ENCODE results near the gene SUDS3. TPM values are rescaled to one million over a fixed set of nuclear protein-coding genes. Genes with fewer than 3 reads are reported as not detected.

The SUDS3 gene
- 49.4 and 50.5 TPM in 2 replicates for total RNA-seq (2022)
- percentile 92 among the genes with signal in this experiment for Bru-seq, nascent RNA
- BruChase-seq, experiment 1, labeled RNA remaining after a 6-hour chase: percentile 94 among the genes with signal in this experiment
- BruChase-seq, experiment 2, labeled RNA remaining after a 2-hour chase: percentile 94 among the genes with signal in this experiment
- long read RNA-seq, full-length matches to known transcripts: 41 of 61 reads
- long read RNA-seq, partial matches to known transcripts: 11 of 61 reads
- long read RNA-seq, other reads (novel, unspliced or antisense): 9 of 61 reads

- CTCF ChIA-PET: interaction anchor here (0.6 to 3.2 kb wide), 14 partner anchors 17 to 1169 kb away, joined by 3 to 36 read pairs (median 4); partner anchors contain the start of genes PEBP1 and WSB2
- TF ChIP-seq CTCF (IDR thresholded peaks at IDR 0.05; ENCODE audit: unreplicated experiment): peak; percentile 98
- intact Hi-C loops (cut with micrococcal nuclease; ENCODE audit: unreplicated experiment): loop anchor here (1.0 to 10.0 kb wide), 5 partner anchors 194 to 504 kb away; no protein-coding TSS in a partner anchor
- no TSS peak for BruUV-seq (replicated peaks)
- DNase-seq: peak; percentile 94
- peaks cover 65% of the 10 kb centered on the region for H3K36me3 Mint-ChIP-seq (ENCODE audit: insufficient read depth, unreplicated experiment)
- peak within 1 kb of the TSS; percentile 97 for H3K27ac Mint-ChIP-seq (ENCODE audit: unreplicated experiment)
- H3K27me3 Mint-ChIP-seq (ENCODE audit: unreplicated experiment): no peaks in the 10 kb centered on the region
- H3K4me3 Mint-ChIP-seq (ENCODE audit: low read depth, unreplicated experiment): peak within 1 kb of the TSS; percentile 71
- peaks cover 8% of the 10 kb centered on the region for H3K4me1 Mint-ChIP-seq (ENCODE audit: low read depth, unreplicated experiment)
- H3K9me3 Mint-ChIP-seq (ENCODE audit: low read depth, unreplicated experiment): no peaks in the 10 kb centered on the region
Observed at GRCh38 chr12:118376089-118377020, at the start of gene SUDS3. TSS of gene SUDS3 (plus strand) at chr12:118376555. CDS start at chr12:118376692, 137 bp downstream.

- Mint-ChIP-seq H3K36me3 (ENCODE audit: insufficient read depth, unreplicated experiment) (no peaks in the 10 kb centered on the region), H3K27me3 (ENCODE audit: unreplicated experiment) (no peaks in the 10 kb centered on the region), H3K4me1 (ENCODE audit: low read depth, unreplicated experiment) (no peaks in the 10 kb centered on the region), H3K27ac (ENCODE audit: unreplicated experiment) (no peak overlapping the region), H3K9me3 (ENCODE audit: low read depth, unreplicated experiment) (no peaks in the 10 kb centered on the region), H3K4me3 (ENCODE audit: low read depth, unreplicated experiment) (no peak overlapping the region)
- BruUV-seq (replicated peaks): no TSS peak
- no peak for DNase-seq
- no peak for TF ChIP-seq CTCF (IDR thresholded peaks at IDR 0.05; ENCODE audit: unreplicated experiment)
- intact Hi-C loops (cut with micrococcal nuclease; ENCODE audit: unreplicated experiment): no loop called here
- CTCF ChIA-PET: no interaction called here
Observed at GRCh38 chr12:118326991-118327390, 49.4 kb upstream of the SUDS3 start.

GRCh38 chr12:118327391-118327790 is 49.0 kb upstream of the SUDS3 start:
- Mint-ChIP-seq H3K4me3 (ENCODE audit: low read depth, unreplicated experiment) (no peak overlapping the region), H3K27ac (ENCODE audit: unreplicated experiment) (no peak overlapping the region), H3K36me3 (ENCODE audit: insufficient read depth, unreplicated experiment) (no peaks in the 10 kb centered on the region), H3K9me3 (ENCODE audit: low read depth, unreplicated experiment) (no peaks in the 10 kb centered on the region), H3K27me3 (ENCODE audit: unreplicated experiment) (no peaks in the 10 kb centered on the region), H3K4me1 (ENCODE audit: low read depth, unreplicated experiment) (peaks cover 2% of the 10 kb centered on the region)
- intact Hi-C loops (cut with micrococcal nuclease; ENCODE audit: unreplicated experiment): no loop called here
- no peak for DNase-seq
- CTCF ChIA-PET: no interaction called here
- no TSS peak for BruUV-seq (replicated peaks)
- no peak for TF ChIP-seq CTCF (IDR thresholded peaks at IDR 0.05; ENCODE audit: unreplicated experiment)

GRCh38 chr12:118328486-118329330 is 47.6 kb upstream of the SUDS3 start:
- no peak for DNase-seq
- Mint-ChIP-seq H3K27ac (ENCODE audit: unreplicated experiment) (no peak overlapping the region), H3K4me1 (ENCODE audit: low read depth, unreplicated experiment) (peaks cover 15% of the 10 kb centered on the region), H3K4me3 (ENCODE audit: low read depth, unreplicated experiment) (no peak overlapping the region), H3K27me3 (ENCODE audit: unreplicated experiment) (no peaks in the 10 kb centered on the region), H3K36me3 (ENCODE audit: insufficient read depth, unreplicated experiment) (no peaks in the 10 kb centered on the region), H3K9me3 (ENCODE audit: low read depth, unreplicated experiment) (no peaks in the 10 kb centered on the region)
- BruUV-seq (replicated peaks): no TSS peak
- TF ChIP-seq CTCF (IDR thresholded peaks at IDR 0.05; ENCODE audit: unreplicated experiment): no peak
- CTCF ChIA-PET: no interaction called here
- intact Hi-C loops (cut with micrococcal nuclease; ENCODE audit: unreplicated experiment): no loop called here

Data from Calu3 (cell line).